Omental fat pad (tissue), 4 donors: Measurements from ENCODE around the gene TNFRSF8. TPM values are rescaled to one million over a fixed set of nuclear protein-coding genes. Genes with fewer than 3 reads are reported as not detected.
A peak's percentile ranks its signal among the peaks of the same experiment; 100 is the strongest.

ENCODE experiments used
- ATAC-seq: fragments of 150-250 bp; one replicate; pipeline ENCODE4 v1.9.1; 2016; ENCODE audit warnings: mild to moderate bottlenecking, moderate library complexity; ENCODE audit not compliant: low FRiP score
- DNase-seq: peaks from one replicate; pipeline ENCODE4 v3.0.0-alpha.2; 2019; ENCODE audit warnings: low spot score
- CTCF ChIP-seq, 3 donors: fragments of 450-650 bp; IDR thresholded peaks; one replicate each; pipeline ENCODE4 v1.5.1; 2016 to 2017; ENCODE audit warnings: antibody characterized with exemption in 3 of 3, mild to moderate bottlenecking in 3 of 3, moderate library complexity in 2 of 3
- total RNA-seq, 4 donors: library from RNA; depleted of rRNA; stranded (reverse); fragments of >200 nt; gene quantifications; one replicate each; pipeline ENCODE4 v1.1.0, GENCODE V29; 2016

The TNFRSF8 gene
- total RNA-seq, 4 donors from 2014 or later: 2.9 to 31.9 (median 5.1) TPM

- DNase-seq: peak; percentile 95
- peak; percentile 26 for ATAC-seq
- no peak for TF ChIP-seq CTCF (IDR thresholded peaks at IDR 0.05)
Measured at GRCh38 chr1:12177999-12178441, 114.9 kb downstream of the TNFRSF8 start.

- DNase-seq (no peak), ATAC-seq (no peak)
- no peak for TF ChIP-seq CTCF (IDR thresholded peaks at IDR 0.05)
Measured at GRCh38 chr1:12178511-12178910, 115.4 kb downstream of the TNFRSF8 start.

- TF ChIP-seq CTCF (IDR thresholded peaks at IDR 0.05): no peak
- no peak for DNase-seq
- no peak for ATAC-seq
Measured at GRCh38 chr1:12179111-12179519, 116.0 kb downstream of the TNFRSF8 start.

- no peak for ATAC-seq
- no peak for TF ChIP-seq CTCF (IDR thresholded peaks at IDR 0.05)
Measured at GRCh38 chr1:12179676-12180075, 116.6 kb downstream of the TNFRSF8 start.

GRCh38 chr1:12180315-12180714 lies 117.2 kb downstream of the TNFRSF8 start:
- no peak for TF ChIP-seq CTCF (IDR thresholded peaks at IDR 0.05)
- ATAC-seq (peak; percentile 7), DNase-seq (no peak)

More at GRCh38 chr1:12179676-12180075, 116.6 kb downstream of the TNFRSF8 start:
- no peak for DNase-seq

GRCh38 chr1:12180903-12181302 lies 117.8 kb downstream of the TNFRSF8 start:
- TF ChIP-seq CTCF (IDR thresholded peaks at IDR 0.05): no peak
- DNase-seq: no peak
- no peak for ATAC-seq

GRCh38 chr1:12181568-12181967 lies 118.5 kb downstream of the TNFRSF8 start:
- DNase-seq (no peak), ATAC-seq (no peak)
- TF ChIP-seq CTCF (IDR thresholded peaks at IDR 0.05): no peak
